Tibial nerve (tissue), 3 donors: Measurements from ENCODE around the gene DOHH.

ENCODE experiments used
- CTCF ChIP-seq, 5 experiments: fragments of 200-600 bp in 3 of 5; fragments of 450-650 bp in 2 of 5; sonication (generic) in 3 of 5; IDR thresholded peaks; one replicate each; pipeline ENCODE4 v1.5.1; 2016 to 2019; ENCODE audit warnings: antibody characterized with exemption in 5 of 5, mild to moderate bottlenecking in 3 of 5, moderate library complexity in 2 of 5
- POLR2A ChIP-seq, 2 donors: fragments of 450-650 bp; IDR thresholded peaks; one replicate each; pipeline ENCODE4 v1.6.1; 2017; ENCODE audit warnings: antibody characterized with exemption in 2 of 2, mild to moderate bottlenecking in 2 of 2, moderate library complexity in 2 of 2

GRCh38 chr19:3483226-3483628 lies 17.2 kb downstream of the DOHH start, which contains the start of gene SMIM44:
- TF ChIP-seq POLR2A (IDR thresholded peaks at IDR 0.05) (no peak), CTCF (IDR thresholded peaks at IDR 0.05) (no peak)
